ENCODE measurements around the gene NWD2. TPM values are rescaled to one million over a fixed set of nuclear protein-coding genes. Genes with fewer than 3 reads are reported as not detected.

NWD2 gene
- total RNA-seq, 1 donor from 2014 or later: not detected

- intact Hi-C loops (cut with micrococcal nuclease): no loop called here
- H3K27ac ChIP-seq (replicated peaks): no peak overlapping the region
These were observed 236.0 kb downstream of the NWD2 start for GRCh38 chr4:37480509-37480908.

GRCh38 chr4:37481547-37482122, 237.1 kb downstream of the NWD2 start:
- Histone ChIP-seq H3K9me3 (replicated peaks) (no peaks in the 10 kb centered on the region), H3K27me3 (ENCODE audit: low read depth) (no peaks in the 10 kb centered on the region), H3K36me3 (no peaks in the 10 kb centered on the region), H3K4me1 (no peaks in the 10 kb centered on the region), H3K4me3 (no peak overlapping the region), H3K27ac (replicated peaks) (no peak overlapping the region)
- TF ChIP-seq CTCF (IDR thresholded peaks at IDR 0.05; ENCODE audit: borderline replicate concordance): no peak
- DNase-seq: no peak
- intact Hi-C loops (cut with micrococcal nuclease): no loop called here

More at GRCh38 chr4:37480509-37480908, 236.0 kb downstream of the NWD2 start:
- Histone ChIP-seq H3K36me3 (no peaks in the 10 kb centered on the region), H3K4me1 (no peaks in the 10 kb centered on the region), H3K4me3 (no peak overlapping the region), H3K9me3 (replicated peaks) (no peaks in the 10 kb centered on the region), H3K27me3 (ENCODE audit: low read depth) (no peaks in the 10 kb centered on the region)
- DNase-seq: no peak
- no peak for TF ChIP-seq CTCF (IDR thresholded peaks at IDR 0.05; ENCODE audit: borderline replicate concordance)

GRCh38 chr4:37482236-37482913, 237.8 kb downstream of the NWD2 start:
- Histone ChIP-seq H3K27ac (replicated peaks) (no peak overlapping the region), H3K9me3 (replicated peaks) (no peaks in the 10 kb centered on the region), H3K36me3 (no peaks in the 10 kb centered on the region), H3K27me3 (ENCODE audit: low read depth) (no peaks in the 10 kb centered on the region), H3K4me3 (no peak overlapping the region), H3K4me1 (no peaks in the 10 kb centered on the region)
- intact Hi-C loops (cut with micrococcal nuclease): no loop called here
- DNase-seq: no peak
- TF ChIP-seq CTCF (IDR thresholded peaks at IDR 0.05; ENCODE audit: borderline replicate concordance): no peak

GRCh38 chr4:37483610-37484009, 239.1 kb downstream of the NWD2 start:
- Histone ChIP-seq H3K36me3 (no peaks in the 10 kb centered on the region), H3K27me3 (ENCODE audit: low read depth) (peaks cover 2% of the 10 kb centered on the region), H3K4me3 (no peak overlapping the region), H3K27ac (replicated peaks) (no peak overlapping the region), H3K9me3 (replicated peaks) (no peaks in the 10 kb centered on the region), H3K4me1 (no peaks in the 10 kb centered on the region)
- intact Hi-C loops (cut with micrococcal nuclease): no loop called here
- no peak for TF ChIP-seq CTCF (IDR thresholded peaks at IDR 0.05; ENCODE audit: borderline replicate concordance)
- DNase-seq: no peak

- H3K36me3 ChIP-seq: no peaks in the 10 kb centered on the region
- H3K27ac ChIP-seq (replicated peaks): no peak overlapping the region
- H3K27me3 ChIP-seq (ENCODE audit: low read depth): peaks cover 5% of the 10 kb centered on the region
- no peaks in the 10 kb centered on the region for H3K9me3 ChIP-seq (replicated peaks)
- TF ChIP-seq CTCF (IDR thresholded peaks at IDR 0.05; ENCODE audit: borderline replicate concordance): no peak
- no peak for DNase-seq
- H3K4me3 ChIP-seq: no peak overlapping the region
- H3K4me1 ChIP-seq: no peaks in the 10 kb centered on the region
- intact Hi-C loops (cut with micrococcal nuclease): no loop called here
These were observed 241.6 kb downstream of the NWD2 start for GRCh38 chr4:37486166-37486565.

Data from left ventricle myocardium inferior (tissue), 1 donor.